Measurements from ENCODE around the gene LENG9. TPM values are rescaled to one million over a fixed set of nuclear protein-coding genes. Genes with fewer than 3 reads are reported as not detected.

LENG9 gene
- total and polyA plus RNA-seq, 10 donors: 1.7 to 8.3 (median 4.9) TPM

DNA sequence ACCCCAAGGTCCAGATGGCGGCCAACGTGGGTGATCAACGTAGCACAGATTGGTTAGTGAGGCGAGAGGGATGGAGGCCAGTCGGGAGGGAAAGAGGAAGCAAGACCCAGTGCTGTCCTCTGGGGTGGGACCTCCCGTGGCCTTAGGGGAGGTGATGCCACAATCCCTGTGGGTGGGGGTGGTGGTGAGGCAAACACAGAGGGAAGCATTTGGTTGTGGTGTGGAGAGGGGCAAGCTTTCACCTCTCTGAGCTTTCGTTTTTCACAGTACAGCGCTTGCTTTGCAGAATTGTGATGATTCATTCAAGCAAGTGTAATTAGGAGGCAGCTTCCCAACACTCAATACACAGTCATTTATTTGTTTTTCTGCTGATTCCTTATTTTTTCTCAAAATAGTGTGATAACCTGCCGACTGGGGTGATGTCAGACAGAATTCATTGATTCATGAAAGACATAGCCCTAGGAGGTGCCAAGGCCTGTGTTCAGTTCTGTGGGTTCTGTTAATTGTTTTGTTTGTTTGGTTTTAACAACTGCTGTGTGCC, 12.2 kb downstream of the LENG9 start:
- Histone ChIP-seq H3K4me1 (peaks cover 23 to 70% (median 46%) of the 10 kb centered on the region in 6 donors), H3K4me3 (peak overlapping the region in 1 of 8 donors; percentile 94), H3K36me3 (peaks cover 8 to 68% (median 55%) of the 10 kb centered on the region in 6 donors), H3K9me3 (no peaks in the 10 kb centered on the region), H3K27me3 (replicated peaks in 1 of 7) (no peaks in the 10 kb centered on the region), H3K27ac (peak overlapping the region in 3 of 8 donors; percentile 34 to 98 (median 45))
- intact Hi-C loops (cut with DNase I; ENCODE audit: low total_unique reads): no loop called here
- DNase-seq: peak; percentile 74
- WGBS, 5 donors: 50 to 71% (median 58%) methylated on average over 9 of the region's 9 CpGs
- TF ChIP-seq, protein P1, sequence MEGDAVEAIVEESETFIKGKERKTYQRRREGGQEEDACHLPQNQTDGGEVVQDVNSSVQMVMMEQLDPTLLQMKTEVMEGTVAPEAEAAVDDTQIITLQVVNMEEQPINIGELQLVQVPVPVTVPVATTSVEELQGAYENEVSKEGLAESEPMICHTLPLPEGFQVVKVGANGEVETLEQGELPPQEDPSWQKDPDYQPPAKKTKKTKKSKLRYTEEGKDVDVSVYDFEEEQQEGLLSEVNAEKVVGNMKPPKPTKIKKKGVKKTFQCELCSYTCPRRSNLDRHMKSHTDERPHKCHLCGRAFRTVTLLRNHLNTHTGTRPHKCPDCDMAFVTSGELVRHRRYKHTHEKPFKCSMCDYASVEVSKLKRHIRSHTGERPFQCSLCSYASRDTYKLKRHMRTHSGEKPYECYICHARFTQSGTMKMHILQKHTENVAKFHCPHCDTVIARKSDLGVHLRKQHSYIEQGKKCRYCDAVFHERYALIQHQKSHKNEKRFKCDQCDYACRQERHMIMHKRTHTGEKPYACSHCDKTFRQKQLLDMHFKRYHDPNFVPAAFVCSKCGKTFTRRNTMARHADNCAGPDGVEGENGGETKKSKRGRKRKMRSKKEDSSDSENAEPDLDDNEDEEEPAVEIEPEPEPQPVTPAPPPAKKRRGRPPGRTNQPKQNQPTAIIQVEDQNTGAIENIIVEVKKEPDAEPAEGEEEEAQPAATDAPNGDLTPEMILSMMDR (IDR thresholded peaks at IDR 0.05 in 8 of 11, conservative IDR thresholded peaks at IDR 0.05 in 3 of 11): no peak
- peak in 1 of 3 donors; percentile 41 for TF ChIP-seq POLR2AphosphoS5 (IDR thresholded peaks at IDR 0.05)

DNA sequence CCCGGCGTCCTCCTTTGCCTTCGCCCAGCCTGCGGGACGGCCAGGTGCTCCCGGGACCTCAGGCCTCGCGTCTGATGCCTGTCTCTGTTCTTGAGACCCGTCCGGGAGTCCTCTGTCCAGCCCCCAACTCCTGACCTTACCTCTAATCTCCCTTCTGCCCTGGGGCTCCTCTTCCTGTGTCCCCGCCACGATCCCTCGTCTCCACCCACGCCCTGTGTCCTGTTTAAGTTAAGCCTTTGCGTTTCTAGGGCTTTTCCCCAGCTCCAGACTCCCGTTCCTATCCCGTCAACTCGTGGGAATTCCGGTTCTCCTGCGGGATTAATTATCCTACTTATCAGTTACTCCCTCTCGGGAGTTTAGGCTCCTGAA, 13.9 kb downstream of the LENG9 start:
- Histone ChIP-seq H3K36me3 (peaks cover 4 to 66% (median 48%) of the 10 kb centered on the region in 6 donors), H3K9me3 (no peaks in the 10 kb centered on the region), H3K4me1 (peaks cover 23 to 76% (median 51%) of the 10 kb centered on the region in 6 donors), H3K27ac (peak overlapping the region; percentile 93 to 99 (median 98)), H3K27me3 (replicated peaks in 1 of 7) (no peaks in the 10 kb centered on the region), H3K4me3 (peak overlapping the region; percentile 51 to 98 (median 86))
- DNase-seq: no peak
- TF ChIP-seq POLR2AphosphoS5 (IDR thresholded peaks at IDR 0.05) (no peak), POLR2A (IDR thresholded peaks at IDR 0.05) (no peak)
- TF ChIP-seq, protein P1 (IDR thresholded peaks at IDR 0.05 in 8 of 11, conservative IDR thresholded peaks at IDR 0.05 in 3 of 11): no peak
- intact Hi-C loops (cut with DNase I; ENCODE audit: low total_unique reads): no loop called here
- WGBS, 5 donors: 1 to 3% (median 1%) methylated on average over 19 to 21 of the region's 21 CpGs

DNA sequence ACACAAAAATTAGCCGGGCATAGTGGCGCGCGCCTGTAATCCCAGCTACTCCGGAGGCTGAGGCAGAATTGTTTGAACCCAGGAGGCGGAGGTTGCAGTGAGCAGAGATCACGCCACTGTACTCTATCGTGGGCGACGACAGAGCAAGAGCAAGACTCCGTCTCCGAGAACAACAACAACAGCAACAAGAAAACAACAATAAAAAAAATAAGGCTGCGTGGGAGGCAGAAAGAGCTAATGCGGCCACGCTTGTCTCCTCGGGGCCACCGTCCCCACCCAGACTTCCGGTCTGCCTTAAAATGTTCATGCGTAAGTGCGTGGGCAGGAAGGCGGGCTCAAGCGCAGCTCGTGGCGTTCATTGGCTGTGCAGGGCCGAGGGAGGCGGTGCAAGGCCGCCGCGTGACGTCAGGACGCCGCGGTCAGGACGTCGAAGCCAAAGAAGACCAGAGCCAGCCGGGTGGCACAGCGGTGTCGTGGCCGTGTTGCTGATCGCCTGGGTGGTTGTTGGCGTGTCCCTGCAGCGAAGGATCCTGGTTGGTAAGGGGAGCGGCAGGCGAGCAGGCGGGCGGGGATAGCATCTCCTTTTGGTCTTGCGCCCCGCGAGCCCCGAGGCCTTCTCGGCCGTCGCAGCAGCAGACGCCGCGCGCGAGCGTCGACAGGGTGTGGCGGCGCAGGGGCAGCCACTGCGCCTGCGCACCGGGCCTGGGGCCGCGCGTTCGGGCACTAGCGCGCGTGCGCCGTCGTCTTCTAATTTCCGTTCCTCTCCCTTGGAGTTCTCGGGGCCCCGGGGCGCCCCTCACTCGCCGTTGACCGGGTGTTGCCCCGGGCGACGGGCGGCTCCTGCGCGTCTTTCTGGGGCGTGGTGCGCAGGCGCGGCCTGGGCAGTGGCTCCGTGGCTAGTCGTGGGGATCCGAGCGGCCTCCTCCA, 14.5 kb downstream of the LENG9 start, which contains the start of gene LENG8:
TSS of gene LENG8 (plus strand) at position 426 of the 927 bp plus-strand sequence. CDS start 2,146 bp downstream, outside the sequence.
- intact Hi-C loops (cut with DNase I; ENCODE audit: low total_unique reads): no loop called here
- H3K9me3 ChIP-seq: no peaks in the 10 kb centered on the region
- peak; percentile 98 for DNase-seq
- peaks cover 2 to 66% (median 44%) of the 10 kb centered on the region in 6 donors for H3K36me3 ChIP-seq
- WGBS, 5 donors: 0% methylated on average over 57 to 96 of the region's 96 CpGs
- H3K27me3 ChIP-seq (replicated peaks in 1 of 7): no peaks in the 10 kb centered on the region
- peak within 1 kb of the TSS; percentile 51 to 98 (median 86) for H3K4me3 ChIP-seq
- peak within 1 kb of the TSS; percentile 93 to 99 (median 98) for H3K27ac ChIP-seq
- TF ChIP-seq POLR2A (IDR thresholded peaks at IDR 0.05) (peak; percentile 65 to 85 (median 76)), POLR2AphosphoS5 (IDR thresholded peaks at IDR 0.05) (peak; percentile 99 to 100 (median 100))
- TF ChIP-seq, protein P1 (IDR thresholded peaks at IDR 0.05 in 8 of 11, conservative IDR thresholded peaks at IDR 0.05 in 3 of 11): peak in 5 of 11 experiments; percentile 9 to 33 (median 23)
- H3K4me1 ChIP-seq: peaks cover 23 to 74% (median 51%) of the 10 kb centered on the region in 6 donors
